ENCODE data around the gene PTPN11.
"Not testable (repeated sequence)": the region's sequence is repeated elsewhere in the genome, so short reads cannot be mapped to it uniquely, and the experiment has no call there.

Gene PTPN11

GRCh38 chr12:112409064-112409905, 9.5 kb upstream of the PTPN11 start, which contains the start of gene RPL6:
Gene RPL6, minus strand, starts transcription at chr12:112409605. Its CDS starts 949 bp downstream, at chr12:112408656.
- peak; percentile 88 for DNase-seq (ENCODE audit: low spot score)

DNA sequence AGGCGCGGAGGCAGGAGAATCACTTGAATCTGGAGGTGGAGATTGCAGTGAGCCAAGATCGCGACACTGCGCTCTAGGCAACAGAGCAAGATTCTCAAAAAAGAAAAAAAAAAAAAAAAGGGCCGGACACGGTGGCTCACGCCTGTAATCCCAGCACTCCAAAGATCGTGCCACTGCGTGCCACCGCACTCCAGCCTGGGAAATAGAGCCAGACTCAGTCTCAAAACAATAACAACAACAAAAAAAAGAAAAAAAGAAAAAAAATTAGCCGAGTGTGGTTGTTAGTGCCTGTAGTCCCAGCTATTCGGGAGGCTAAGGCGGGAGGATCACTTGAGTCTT, 8.9 kb upstream of the PTPN11 start:
- no peak for DNase-seq (ENCODE audit: low spot score)

- DNase-seq (ENCODE audit: low spot score): no peak
Measured at GRCh38 chr12:112413855-112414625, 4.7 kb upstream of the PTPN11 start.

GRCh38 chr12:112415457-112415856, 3.3 kb upstream of the PTPN11 start:
- not testable (repeated sequence) for DNase-seq (ENCODE audit: low spot score)

DNA sequence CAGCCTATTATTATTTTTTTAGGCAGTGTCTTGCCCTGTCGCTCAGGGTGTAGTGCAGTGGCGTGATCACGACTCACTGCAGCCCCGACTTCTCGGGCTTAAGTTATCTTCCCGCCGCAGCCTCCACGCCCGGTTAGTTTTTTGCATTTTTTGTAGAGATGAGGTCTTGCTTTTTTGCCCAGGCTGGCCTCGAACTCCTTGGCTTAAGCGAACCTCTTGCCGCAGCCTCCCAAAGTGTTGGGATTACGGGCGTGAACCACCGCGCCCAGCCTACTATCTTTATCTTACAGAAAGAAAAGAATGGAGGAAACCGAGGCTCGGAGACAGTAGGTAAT, 507 bp upstream of the PTPN11 start:
- DNase-seq (ENCODE audit: low spot score): no peak

DNA sequence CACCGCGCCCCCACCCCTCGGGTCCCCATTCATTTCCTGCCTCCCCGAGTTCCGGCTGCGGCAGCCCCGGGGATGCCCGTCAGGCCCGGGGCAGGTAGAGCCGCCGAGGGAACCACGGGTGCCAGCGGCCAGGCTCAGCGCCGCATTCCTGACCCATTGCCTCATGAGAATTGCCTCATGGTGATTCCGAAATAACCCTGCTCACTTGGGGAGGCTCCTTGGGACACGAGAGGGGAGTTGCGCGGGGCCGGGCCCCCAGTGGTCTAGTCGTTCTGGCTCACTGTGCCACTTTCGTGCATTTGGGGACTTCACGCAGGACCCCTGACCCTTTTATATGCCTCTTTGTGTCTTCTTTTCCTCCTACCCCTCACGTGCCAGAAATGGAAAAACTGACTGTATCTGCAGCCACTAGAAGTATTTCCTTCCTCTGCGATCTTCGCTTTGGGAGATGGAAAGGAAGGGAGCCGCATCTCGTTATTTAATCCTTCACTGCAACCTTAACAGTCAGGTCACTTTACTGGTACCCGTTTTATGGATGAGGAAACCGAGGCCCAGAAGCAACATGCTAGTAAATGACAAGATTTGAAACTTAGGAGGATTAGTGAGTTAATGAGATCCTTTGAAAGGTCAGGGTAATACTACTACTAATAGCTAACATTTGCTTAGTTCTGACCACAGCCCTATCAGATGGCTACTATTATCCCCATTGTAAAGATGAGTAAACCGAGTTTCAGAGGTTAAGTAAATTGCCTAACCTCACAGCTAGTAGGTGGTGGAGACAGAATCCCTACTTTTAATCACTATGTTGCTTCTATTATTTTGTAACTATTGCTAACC, 768 bp downstream of the PTPN11 start:
- peak; percentile 63 for DNase-seq (ENCODE audit: low spot score)

DNA sequence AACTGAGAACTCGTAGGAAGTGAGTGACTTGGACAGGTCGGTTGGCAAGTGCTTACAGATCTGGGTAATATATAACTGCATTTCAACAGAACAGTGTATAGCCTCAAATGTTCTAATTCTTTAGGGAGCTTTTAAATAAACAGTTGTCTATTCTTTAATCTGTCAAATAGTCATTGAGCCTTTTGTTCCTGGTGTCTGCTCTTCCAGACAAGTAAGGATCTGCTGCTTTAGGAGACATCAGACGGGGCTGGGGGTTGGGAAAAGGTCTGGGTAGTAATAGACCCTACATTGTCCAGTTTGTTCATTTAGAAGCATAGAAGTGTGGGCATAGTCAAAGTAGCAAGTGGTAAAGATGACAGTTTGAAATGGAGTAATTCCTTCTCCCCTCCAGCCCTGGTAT, 2.0 kb downstream of the PTPN11 start:
- no peak for DNase-seq (ENCODE audit: low spot score)

DNA sequence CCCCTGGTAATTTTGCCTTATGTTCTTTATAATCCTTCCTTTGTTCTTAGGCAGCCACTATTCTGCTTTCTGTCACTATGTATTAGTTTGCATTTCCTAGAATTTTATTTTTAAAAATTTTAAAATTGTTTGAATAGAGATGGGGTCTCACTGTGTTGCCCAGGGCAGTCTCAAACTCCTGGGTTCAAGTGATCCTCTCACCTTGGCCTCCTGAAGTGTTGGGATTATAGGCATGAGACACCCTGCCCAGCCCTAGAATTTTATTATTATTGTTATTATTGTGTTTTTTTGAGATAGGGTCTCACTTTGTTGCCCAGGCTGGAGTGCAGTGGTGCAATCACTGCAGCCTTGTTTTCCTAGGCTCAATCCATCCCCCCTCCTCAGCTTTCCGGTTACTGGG, 2.6 kb downstream of the PTPN11 start:
- no peak for DNase-seq (ENCODE audit: low spot score)

GRCh38 chr12:112422531-112422930, 3.8 kb downstream of the PTPN11 start:
- no peak for DNase-seq (ENCODE audit: low spot score)

GRCh38 chr12:112424126-112424525, 5.4 kb downstream of the PTPN11 start:
- DNase-seq (ENCODE audit: low spot score): no peak

GRCh38 chr12:112425582-112426382, 7.0 kb downstream of the PTPN11 start:
- no peak for DNase-seq (ENCODE audit: low spot score)

- DNase-seq (ENCODE audit: low spot score): no peak
Measured at GRCh38 chr12:112427760-112428159, 9.0 kb downstream of the PTPN11 start.

DNA sequence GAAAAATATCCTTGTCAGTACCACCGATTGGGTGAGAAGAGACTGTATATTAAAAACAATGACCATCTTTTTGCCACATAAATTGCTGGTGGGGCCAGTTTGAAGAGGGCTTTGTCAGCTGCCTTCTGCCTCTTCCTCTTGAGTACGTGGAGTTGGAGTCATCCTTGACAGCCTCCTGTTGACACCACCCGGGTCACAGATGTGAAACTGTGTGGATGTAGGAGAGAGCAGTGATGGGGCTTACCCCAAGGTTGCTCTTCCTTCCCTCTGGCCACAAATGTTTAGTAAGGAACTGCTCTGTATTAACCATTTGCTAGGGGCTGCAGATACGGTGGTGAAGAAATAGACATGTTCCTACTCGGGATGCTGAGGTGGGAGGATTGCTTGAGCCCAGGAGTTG, 12.2 kb downstream of the PTPN11 start:
- no peak for DNase-seq (ENCODE audit: low spot score)

DNA sequence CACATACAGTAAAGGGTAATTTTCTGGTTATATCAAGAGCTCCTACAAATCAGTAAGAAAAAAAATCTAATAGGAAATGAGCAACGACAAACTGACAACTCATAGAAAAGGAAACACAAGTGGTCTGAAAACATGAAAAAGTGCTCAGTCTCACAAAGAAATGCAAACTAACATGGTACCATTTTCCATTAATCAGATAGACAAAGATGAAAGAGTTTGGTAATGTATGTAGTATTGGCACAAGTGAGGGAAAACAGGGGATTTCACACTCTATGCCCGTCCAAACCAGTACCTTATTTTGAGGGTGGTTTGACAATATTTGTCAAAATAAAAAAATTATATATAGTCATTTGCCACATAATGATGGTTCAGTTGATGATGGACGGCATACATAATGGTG, 13.2 kb downstream of the PTPN11 start:
- no peak for DNase-seq (ENCODE audit: low spot score)

GRCh38 chr12:112433551-112433950, 14.8 kb downstream of the PTPN11 start:
- no peak for DNase-seq (ENCODE audit: low spot score)

DNA sequence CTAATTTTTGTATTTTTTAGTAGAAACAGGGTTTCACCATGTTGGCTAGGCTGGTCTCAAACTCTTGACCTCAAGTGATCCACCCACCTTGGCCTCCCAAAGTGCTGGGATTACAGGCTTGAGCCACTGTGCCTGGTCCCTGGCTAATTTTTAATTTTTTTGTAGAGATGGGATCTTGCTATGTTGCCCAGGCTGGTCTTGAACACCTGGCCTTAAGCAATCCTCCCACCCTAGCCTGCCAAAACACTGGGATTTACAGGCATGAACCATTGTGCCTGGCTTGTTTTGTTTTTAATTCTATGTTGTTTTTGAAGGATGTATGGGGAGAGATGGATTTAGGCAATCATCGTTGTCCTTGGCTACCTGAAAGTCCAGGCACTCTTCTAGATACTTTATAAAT, 19.9 kb downstream of the PTPN11 start:
- DNase-seq (ENCODE audit: low spot score): not testable (repeated sequence)

GRCh38 chr12:112439769-112440168, 21.0 kb downstream of the PTPN11 start:
- DNase-seq (ENCODE audit: low spot score): no peak

GRCh38 chr12:112440653-112441052, 21.9 kb downstream of the PTPN11 start:
- not testable (repeated sequence) for DNase-seq (ENCODE audit: low spot score)

- DNase-seq (ENCODE audit: low spot score): no peak
Measured at GRCh38 chr12:112443916-112444315, 25.2 kb downstream of the PTPN11 start.

GRCh38 chr12:112446008-112446725, 27.4 kb downstream of the PTPN11 start:
- no peak for DNase-seq (ENCODE audit: low spot score)

DNA sequence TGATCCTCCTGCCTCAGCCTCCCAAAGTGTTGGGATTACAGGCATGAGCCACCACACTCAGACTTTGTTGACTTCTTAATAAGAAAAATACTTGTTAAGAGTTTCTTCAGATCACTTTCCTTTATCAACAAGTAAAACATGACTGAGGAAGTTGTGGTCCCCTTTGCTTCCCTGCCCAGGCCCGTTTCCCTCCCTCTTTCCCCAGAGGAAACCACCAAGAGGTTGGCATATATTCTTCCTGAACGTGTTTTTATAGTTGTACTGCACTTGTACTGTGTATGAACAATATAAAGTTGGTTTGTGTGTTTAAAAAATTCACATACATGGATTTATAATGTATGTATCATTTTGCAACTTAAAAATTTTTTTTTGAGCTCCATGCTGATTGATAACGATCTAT, 28.4 kb downstream of the PTPN11 start:
- DNase-seq (ENCODE audit: low spot score): no peak

Measured in HuH-7 (cell line).